OCI-LY7 (cell line): ENCODE measurements around the gene C1orf21. TPM values are rescaled to one million over a fixed set of nuclear protein-coding genes. Genes with fewer than 3 reads are reported as not detected.

Experiments used
- BruUV-seq: library from RNA; stranded (reverse); fragments of 400-500 nt; replicated peaks from 2 replicates; lab custom pipeline; 2021; lab: Mats Ljungman, UMichigan
- CTCF ChIA-PET: fragments of 300-600 bp; sonication (Branson Sonifier 250); formaldehyde crosslinking; loops from one replicate; lab custom pipeline; 2022; ENCODE audit warnings: antibody characterized with exemption; ENCODE audit not compliant: unreplicated experiment; lab: Charles Lee
- POLR2A ChIA-PET: fragments of 300-600 bp; sonication (Branson Sonifier 250); formaldehyde crosslinking; loops from one replicate; lab custom pipeline; 2022; ENCODE audit warnings: antibody characterized with exemption; lab: Charles Lee
- DNase-seq: peaks from one replicate; pipeline ENCODE4 v3.0.0-alpha.2; 2015; ENCODE audit warnings: low spot score
- H2AFZ ChIP-seq: fragments of 200-600 bp; sonication (generic), shearing (Covaris generic); 2 replicates; pipeline ENCODE4 v1.6.1; 2014; ENCODE audit warnings: mild to moderate bottlenecking, antibody characterized with exemption, low read length, moderate library complexity
- H3K27ac ChIP-seq: fragments of 200-600 bp; sonication (generic); 2 replicates; pipeline ENCODE4 v1.5.1; 2014; ENCODE audit warnings: mixed run types, low read depth, mild to moderate bottlenecking, moderate library complexity, low read length, inconsistent platforms; ENCODE audit not compliant: poor library complexity, severe bottlenecking
- H3K36me3 ChIP-seq: fragments of 200-600 bp; sonication (generic); 2 replicates; pipeline ENCODE4 v1.6.1; 2014; ENCODE audit warnings: mild to moderate bottlenecking, antibody characterized with exemption, low read length, moderate library complexity, mixed read lengths; ENCODE audit not compliant: insufficient read depth
- H3K4me1 ChIP-seq: fragments of 200-600 bp; sonication (generic); 2 replicates; pipeline ENCODE4 v1.5.1; 2014; ENCODE audit warnings: mild to moderate bottlenecking, low read length; ENCODE audit not compliant: insufficient read depth, poor library complexity, severe bottlenecking
- H3K4me2 ChIP-seq: fragments of 200-600 bp; sonication (generic); 2 replicates; pipeline ENCODE4 v1.6.1; 2014; ENCODE audit warnings: mild to moderate bottlenecking, low read length
- H3K4me3 ChIP-seq: fragments of 200-600 bp; sonication (generic); 2 replicates; pipeline ENCODE4 v1.5.1; 2014; ENCODE audit warnings: mild to moderate bottlenecking, low read depth, low read length; ENCODE audit not compliant: poor library complexity, severe bottlenecking
- H3K79me2 ChIP-seq: fragments of 200-600 bp; sonication (generic); 2 replicates; pipeline ENCODE4 v1.6.1; 2016; ENCODE audit warnings: low read depth, mild to moderate bottlenecking, low read length, moderate library complexity, mixed read lengths; ENCODE audit not compliant: insufficient read depth
- H3K9me2 ChIP-seq: fragments of 200-600 bp; sonication (generic); 2 replicates; pipeline ENCODE4 v1.6.1; 2016; ENCODE audit warnings: mild to moderate bottlenecking, low read length, mixed read lengths; ENCODE audit not compliant: insufficient read depth
- H3K9me3 ChIP-seq: fragments of 200-600 bp; sonication (generic); 2 replicates; pipeline ENCODE4 v1.6.1; 2014; ENCODE audit warnings: mild to moderate bottlenecking, mixed run types, low read length, mixed read lengths
- H4K20me1 ChIP-seq: fragments of 200-600 bp; sonication (generic); 2 replicates; pipeline ENCODE4 v1.6.1; 2014; ENCODE audit warnings: mild to moderate bottlenecking, antibody characterized with exemption, low read length, moderate library complexity, mixed read lengths; ENCODE audit not compliant: insufficient read depth
- EZH2phosphoT487 ChIP-seq: fragments of 200-600 bp; sonication (generic); IDR thresholded peaks from 2 replicates; pipeline ENCODE4 v1.6.1; 2018; ENCODE audit warnings: low read depth, borderline replicate concordance, mild to moderate bottlenecking, mixed run types, antibody characterized with exemption, low read length, moderate library complexity, mixed read lengths
- intact Hi-C: fragments of 100-400 bp; cut with micrococcal nuclease; formaldehyde crosslinking; loops from one replicate; pipeline ENCODE4 v1.10.0; 2022; ENCODE audit not compliant: unreplicated experiment
- total RNA-seq, 2 experiments: library from RNA; depleted of rRNA in 1 of 2; stranded (reverse); fragments of >200 nt in 1 of 2; shearing (Covaris generic) in 1 of 2; gene quantifications; 2 replicates each; pipeline ENCODE4 v1.2.3, GENCODE V29; 2014 to 2022
- TF ChIP-seq, protein P1 (sequence below): fragments of 200-600 bp; sonication (generic); conservative IDR thresholded peaks from 2 replicates; pipeline ENCODE4 v1.5.1; 2014; ENCODE audit warnings: mild to moderate bottlenecking, antibody characterized with exemption, low read length, moderate library complexity, mixed read lengths

The C1orf21 gene
- total RNA-seq, 2 experiments from 2014 or later = not detected

DNA sequence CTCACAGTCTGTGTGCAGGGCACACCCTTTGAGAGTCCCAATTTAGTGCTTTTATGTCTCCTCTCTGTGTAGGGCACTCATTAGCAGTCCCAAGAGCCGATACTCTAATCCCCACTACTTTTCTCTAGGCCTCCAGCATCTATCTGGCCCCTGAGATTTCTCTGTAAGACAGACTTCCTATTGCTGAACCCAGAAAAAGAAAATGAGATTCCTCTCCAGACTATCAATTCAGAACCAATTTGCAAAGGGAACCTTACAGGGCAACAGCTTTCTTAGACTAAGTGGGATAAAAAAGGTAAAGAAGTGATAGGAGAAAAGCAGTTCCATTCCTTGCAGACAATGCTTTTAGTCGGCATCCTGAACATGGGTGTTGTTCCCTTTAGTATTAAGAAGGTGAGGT lies 195.6 kb downstream of the C1orf21 start:
- no TSS peak for BruUV-seq
- no peak for DNase-seq
- H3K79me2 ChIP-seq = no peaks in the 10 kb centered on the region
- ChIA-PET CTCF (no interaction called here), POLR2A (no interaction called here)
- H3K36me3 ChIP-seq = no peaks in the 10 kb centered on the region
- intact Hi-C loops = no loop called here
- no peak overlapping the region for H3K4me3 ChIP-seq
- no peaks in the 10 kb centered on the region for H3K9me2 ChIP-seq
- no peaks in the 10 kb centered on the region for H3K9me3 ChIP-seq
- no peak overlapping the region for H3K4me2 ChIP-seq
- no peaks in the 10 kb centered on the region for H3K4me1 ChIP-seq
- no peak overlapping the region for H3K27ac ChIP-seq
- TF ChIP-seq, protein P1, sequence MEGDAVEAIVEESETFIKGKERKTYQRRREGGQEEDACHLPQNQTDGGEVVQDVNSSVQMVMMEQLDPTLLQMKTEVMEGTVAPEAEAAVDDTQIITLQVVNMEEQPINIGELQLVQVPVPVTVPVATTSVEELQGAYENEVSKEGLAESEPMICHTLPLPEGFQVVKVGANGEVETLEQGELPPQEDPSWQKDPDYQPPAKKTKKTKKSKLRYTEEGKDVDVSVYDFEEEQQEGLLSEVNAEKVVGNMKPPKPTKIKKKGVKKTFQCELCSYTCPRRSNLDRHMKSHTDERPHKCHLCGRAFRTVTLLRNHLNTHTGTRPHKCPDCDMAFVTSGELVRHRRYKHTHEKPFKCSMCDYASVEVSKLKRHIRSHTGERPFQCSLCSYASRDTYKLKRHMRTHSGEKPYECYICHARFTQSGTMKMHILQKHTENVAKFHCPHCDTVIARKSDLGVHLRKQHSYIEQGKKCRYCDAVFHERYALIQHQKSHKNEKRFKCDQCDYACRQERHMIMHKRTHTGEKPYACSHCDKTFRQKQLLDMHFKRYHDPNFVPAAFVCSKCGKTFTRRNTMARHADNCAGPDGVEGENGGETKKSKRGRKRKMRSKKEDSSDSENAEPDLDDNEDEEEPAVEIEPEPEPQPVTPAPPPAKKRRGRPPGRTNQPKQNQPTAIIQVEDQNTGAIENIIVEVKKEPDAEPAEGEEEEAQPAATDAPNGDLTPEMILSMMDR = no peak
- TF ChIP-seq EZH2phosphoT487 = no peak
- H2AFZ ChIP-seq = no peak overlapping the region
- no peaks in the 10 kb centered on the region for H4K20me1 ChIP-seq

DNA sequence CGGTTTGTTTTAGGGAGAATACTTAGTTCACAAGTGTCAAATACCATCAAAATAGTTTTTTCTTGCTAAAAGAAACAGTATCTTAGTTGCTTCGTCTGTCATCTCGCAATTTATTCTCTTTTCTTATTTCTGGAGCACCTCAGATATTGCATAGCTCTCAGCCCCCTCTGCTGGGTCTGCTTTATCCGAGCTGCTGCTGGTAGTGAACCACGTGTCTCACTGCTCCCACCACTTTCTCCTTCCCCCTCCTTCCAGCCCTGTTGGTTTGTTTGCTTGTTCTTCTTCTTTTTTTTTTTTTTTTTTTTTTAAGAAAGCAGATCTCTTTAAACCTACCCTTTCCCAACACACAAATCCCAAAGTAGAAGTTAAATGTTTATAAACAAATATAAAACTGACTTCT lies 197.0 kb downstream of the C1orf21 start:
- H3K79me2 ChIP-seq = no peaks in the 10 kb centered on the region
- BruUV-seq = no TSS peak
- no peak for TF ChIP-seq EZH2phosphoT487
- TF ChIP-seq, protein P1 = no peak
- DNase-seq = no peak
- no peaks in the 10 kb centered on the region for H3K4me1 ChIP-seq
- no peak overlapping the region for H3K27ac ChIP-seq
- CTCF ChIA-PET = no interaction called here
- H3K9me3 ChIP-seq = no peaks in the 10 kb centered on the region
- no peak overlapping the region for H3K4me3 ChIP-seq
- intact Hi-C loops = no loop called here
- H4K20me1 ChIP-seq = no peaks in the 10 kb centered on the region
- H3K36me3 ChIP-seq = no peaks in the 10 kb centered on the region
- POLR2A ChIA-PET = no interaction called here
- H2AFZ ChIP-seq = no peak overlapping the region
- no peaks in the 10 kb centered on the region for H3K9me2 ChIP-seq
- H3K4me2 ChIP-seq = no peak overlapping the region

DNA sequence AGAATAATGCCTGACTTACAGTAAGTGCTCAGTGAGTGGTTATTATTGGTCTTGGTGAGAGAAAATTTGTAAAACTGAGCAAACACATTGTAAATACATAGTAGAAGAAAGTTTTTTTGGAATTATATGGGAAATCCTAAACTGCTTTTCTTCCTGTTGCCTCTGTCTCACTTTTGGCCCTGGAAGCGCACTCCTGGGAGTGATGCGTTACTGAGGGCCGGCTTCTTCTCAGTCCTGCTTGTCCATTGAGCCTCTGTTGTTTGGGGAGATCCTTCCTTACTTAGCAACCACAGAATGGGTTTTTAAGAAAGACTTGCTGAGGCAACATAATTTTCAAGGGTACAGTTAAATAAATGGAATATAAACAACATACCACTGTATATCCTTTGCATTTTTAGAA lies 201.9 kb downstream of the C1orf21 start:
- BruUV-seq = no TSS peak
- no peak overlapping the region for H2AFZ ChIP-seq
- TF ChIP-seq, protein P1 = no peak
- no peak for TF ChIP-seq EZH2phosphoT487
- DNase-seq = no peak
- no peaks in the 10 kb centered on the region for H3K9me3 ChIP-seq
- ChIA-PET CTCF (no interaction called here), POLR2A (no interaction called here)
- H3K4me2 ChIP-seq = no peak overlapping the region
- no peak overlapping the region for H3K4me3 ChIP-seq
- no peaks in the 10 kb centered on the region for H4K20me1 ChIP-seq
- H3K27ac ChIP-seq = no peak overlapping the region
- H3K79me2 ChIP-seq = no peaks in the 10 kb centered on the region
- H3K36me3 ChIP-seq = no peaks in the 10 kb centered on the region
- H3K9me2 ChIP-seq = no peaks in the 10 kb centered on the region
- intact Hi-C loops = no loop called here
- H3K4me1 ChIP-seq = no peaks in the 10 kb centered on the region
